ENCODE results near the gene TMEM132D.
A peak's percentile ranks its signal among the peaks of the same experiment; 100 is the strongest.

Gene TMEM132D

DNA sequence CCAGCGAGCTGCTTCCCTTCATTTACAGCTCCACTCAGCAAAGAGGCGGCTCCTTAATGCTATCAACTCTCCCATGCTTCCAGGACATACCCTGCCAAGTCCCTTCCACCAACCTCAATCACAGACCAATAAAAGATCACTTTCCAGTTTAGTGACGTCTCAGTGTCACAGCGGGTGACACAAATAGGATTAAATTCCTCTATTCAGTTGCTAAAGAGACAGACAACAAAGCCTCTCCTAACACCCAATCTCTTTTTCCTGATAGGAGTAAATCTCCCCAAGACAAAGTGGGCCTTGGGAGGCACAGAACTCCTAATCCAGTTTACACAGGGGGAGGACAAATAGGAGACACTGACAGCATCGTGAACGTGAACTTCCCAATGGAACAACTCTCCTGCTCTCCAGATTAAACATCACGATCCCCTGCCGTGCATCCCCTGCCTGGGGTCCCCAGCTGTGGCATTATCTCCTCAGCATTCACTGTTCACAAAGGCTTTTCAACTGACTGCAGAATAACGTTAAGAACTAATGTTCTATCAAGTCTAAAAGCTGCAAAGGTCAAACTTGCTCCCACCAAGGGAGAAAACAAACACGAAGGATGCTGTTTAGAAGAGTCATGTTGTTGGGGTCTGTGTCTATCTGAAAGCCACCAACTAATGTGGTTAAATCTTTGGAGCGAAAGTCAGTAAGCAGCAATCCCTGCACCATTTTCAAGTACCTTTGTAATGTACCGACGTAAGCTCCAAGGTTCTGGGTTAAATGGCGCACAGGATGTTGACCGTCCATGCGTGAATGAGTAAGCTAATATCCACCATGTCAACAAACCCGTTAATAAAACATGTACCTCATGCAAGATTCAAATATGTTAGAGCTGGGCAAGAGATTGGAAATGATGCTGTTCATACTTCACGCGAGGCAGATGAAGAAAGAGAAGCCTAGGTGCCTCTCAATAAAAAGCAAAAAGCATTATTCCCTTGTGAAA, 31.5 kb downstream of the TMEM132D start:
- H3K9ac ChIP-seq (ENCODE audit: low read depth, low read length): no peak overlapping the region
- H3K9me3 ChIP-seq (ENCODE audit: control insufficient read depth, insufficient read depth, low read length): no peaks in the 10 kb centered on the region
- H3K4me1 ChIP-seq (ENCODE audit: control insufficient read depth, insufficient read depth, low read length): peaks cover 42% of the 10 kb centered on the region
- no peaks in the 10 kb centered on the region for H3K36me3 ChIP-seq (ENCODE audit: control insufficient read depth, insufficient read depth, low read length)
- peak overlapping the region; percentile 28 for H3K4me3 ChIP-seq (ENCODE audit: low read depth, low read length)
- no peaks in the 10 kb centered on the region for H3K27me3 ChIP-seq (ENCODE audit: control insufficient read depth, insufficient read depth, low read length)

DNA sequence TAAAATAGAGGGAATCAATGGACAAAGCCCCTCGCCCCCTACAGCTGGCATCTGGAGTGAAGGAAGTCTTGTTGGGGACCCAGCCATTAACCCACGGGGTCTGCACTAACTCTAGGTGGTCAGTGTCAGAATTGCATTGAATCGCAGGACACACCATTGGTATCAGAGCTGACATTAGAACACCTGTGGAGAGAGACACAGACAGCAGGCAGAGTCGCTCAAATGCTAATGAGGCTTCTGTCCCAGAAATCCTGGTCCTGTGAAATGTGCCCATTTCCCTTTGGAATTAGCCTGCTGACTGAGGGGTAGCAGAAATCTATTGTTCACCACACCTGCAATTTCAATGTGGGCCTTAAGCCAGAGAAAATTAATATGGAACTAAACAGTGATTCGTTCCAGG, 33.0 kb downstream of the TMEM132D start:
- H3K4me1 ChIP-seq (ENCODE audit: control insufficient read depth, insufficient read depth, low read length): peaks cover 42% of the 10 kb centered on the region
- peak overlapping the region; percentile 16 for H3K4me3 ChIP-seq (ENCODE audit: low read depth, low read length)
- no peaks in the 10 kb centered on the region for H3K36me3 ChIP-seq (ENCODE audit: control insufficient read depth, insufficient read depth, low read length)
- no peak overlapping the region for H3K9ac ChIP-seq (ENCODE audit: low read depth, low read length)
- no peaks in the 10 kb centered on the region for H3K9me3 ChIP-seq (ENCODE audit: control insufficient read depth, insufficient read depth, low read length)
- no peaks in the 10 kb centered on the region for H3K27me3 ChIP-seq (ENCODE audit: control insufficient read depth, insufficient read depth, low read length)

DNA sequence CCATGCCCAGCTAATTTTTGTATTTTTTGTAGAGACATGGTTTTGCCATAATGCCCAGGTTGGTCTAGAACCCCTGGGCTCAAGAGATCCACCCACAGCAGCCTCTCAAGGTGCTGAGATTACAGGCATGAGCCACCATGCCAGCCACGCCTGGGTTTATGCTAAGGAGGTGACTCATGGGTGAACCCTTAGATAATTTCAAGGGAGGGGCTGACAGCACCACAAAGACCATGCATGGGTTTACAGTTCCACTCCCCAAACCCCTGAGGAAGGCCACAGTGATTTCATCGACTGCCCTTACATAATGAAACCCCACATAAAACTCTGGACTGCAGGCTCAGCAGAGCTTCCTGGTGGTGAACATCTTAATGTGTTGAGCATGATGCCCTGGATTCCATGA, 33.7 kb downstream of the TMEM132D start:
- no peaks in the 10 kb centered on the region for H3K27me3 ChIP-seq (ENCODE audit: control insufficient read depth, insufficient read depth, low read length)

DNA sequence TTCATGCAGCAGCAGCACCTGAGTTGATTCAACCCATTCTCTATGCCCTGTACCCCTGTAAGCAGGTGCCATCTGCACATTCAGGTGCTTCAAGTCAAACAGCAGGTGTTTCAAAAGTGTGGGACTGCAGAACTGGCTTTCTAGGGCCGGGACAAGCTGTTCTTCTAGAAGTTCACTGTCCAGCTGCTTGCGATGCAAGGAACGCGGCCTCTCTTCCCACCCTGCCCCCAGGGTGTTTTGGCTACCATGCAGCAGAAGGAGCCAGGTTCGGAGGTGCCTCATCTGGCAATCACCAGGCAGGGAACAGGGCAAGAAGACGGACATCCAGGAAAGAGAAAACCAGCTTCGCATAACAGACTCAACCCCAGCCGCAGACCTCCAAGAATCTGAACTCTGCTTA, 35.2 kb downstream of the TMEM132D start:
- Histone ChIP-seq H3K36me3 (ENCODE audit: control insufficient read depth, insufficient read depth, low read length) (no peaks in the 10 kb centered on the region), H3K27me3 (ENCODE audit: control insufficient read depth, insufficient read depth, low read length) (no peaks in the 10 kb centered on the region), H3K4me1 (ENCODE audit: control insufficient read depth, insufficient read depth, low read length) (peaks cover 36% of the 10 kb centered on the region), H3K4me3 (ENCODE audit: low read depth, low read length) (no peak overlapping the region), H3K9ac (ENCODE audit: low read depth, low read length) (no peak overlapping the region), H3K9me3 (ENCODE audit: control insufficient read depth, insufficient read depth, low read length) (no peaks in the 10 kb centered on the region)

More for the DNA sequence above, 33.7 kb downstream of the TMEM132D start:
- H3K4me3 ChIP-seq (ENCODE audit: low read depth, low read length): no peak overlapping the region
- H3K4me1 ChIP-seq (ENCODE audit: control insufficient read depth, insufficient read depth, low read length): peaks cover 42% of the 10 kb centered on the region
- no peak overlapping the region for H3K9ac ChIP-seq (ENCODE audit: low read depth, low read length)
- no peaks in the 10 kb centered on the region for H3K36me3 ChIP-seq (ENCODE audit: control insufficient read depth, insufficient read depth, low read length)
- no peaks in the 10 kb centered on the region for H3K9me3 ChIP-seq (ENCODE audit: control insufficient read depth, insufficient read depth, low read length)

DNA sequence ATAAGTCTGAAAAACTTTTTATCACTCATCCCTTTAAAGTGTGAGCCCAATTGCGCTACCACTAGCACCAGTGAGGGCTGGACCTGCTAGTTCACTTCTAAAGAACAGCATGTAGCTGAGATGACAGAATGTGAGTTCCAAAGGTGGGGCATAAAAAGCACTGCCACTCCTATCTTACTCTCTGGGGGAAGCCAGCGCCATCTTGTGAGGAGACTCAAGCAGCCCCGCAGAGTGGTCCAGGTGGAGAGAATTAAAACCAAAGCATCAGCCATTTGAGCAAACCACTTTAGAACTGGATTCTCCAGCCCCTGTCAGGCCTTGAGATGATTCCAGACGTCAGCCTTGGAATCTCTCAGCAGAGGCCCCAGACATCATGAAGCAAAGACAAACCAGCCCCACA, 39.9 kb downstream of the TMEM132D start:
- H3K36me3 ChIP-seq (ENCODE audit: control insufficient read depth, insufficient read depth, low read length): no peaks in the 10 kb centered on the region
- H3K9ac ChIP-seq (ENCODE audit: low read depth, low read length): no peak overlapping the region
- peaks cover 5% of the 10 kb centered on the region for H3K4me1 ChIP-seq (ENCODE audit: control insufficient read depth, insufficient read depth, low read length)
- H3K9me3 ChIP-seq (ENCODE audit: control insufficient read depth, insufficient read depth, low read length): no peaks in the 10 kb centered on the region
- no peak overlapping the region for H3K4me3 ChIP-seq (ENCODE audit: low read depth, low read length)
- H3K27me3 ChIP-seq (ENCODE audit: control insufficient read depth, insufficient read depth, low read length): no peaks in the 10 kb centered on the region

DNA sequence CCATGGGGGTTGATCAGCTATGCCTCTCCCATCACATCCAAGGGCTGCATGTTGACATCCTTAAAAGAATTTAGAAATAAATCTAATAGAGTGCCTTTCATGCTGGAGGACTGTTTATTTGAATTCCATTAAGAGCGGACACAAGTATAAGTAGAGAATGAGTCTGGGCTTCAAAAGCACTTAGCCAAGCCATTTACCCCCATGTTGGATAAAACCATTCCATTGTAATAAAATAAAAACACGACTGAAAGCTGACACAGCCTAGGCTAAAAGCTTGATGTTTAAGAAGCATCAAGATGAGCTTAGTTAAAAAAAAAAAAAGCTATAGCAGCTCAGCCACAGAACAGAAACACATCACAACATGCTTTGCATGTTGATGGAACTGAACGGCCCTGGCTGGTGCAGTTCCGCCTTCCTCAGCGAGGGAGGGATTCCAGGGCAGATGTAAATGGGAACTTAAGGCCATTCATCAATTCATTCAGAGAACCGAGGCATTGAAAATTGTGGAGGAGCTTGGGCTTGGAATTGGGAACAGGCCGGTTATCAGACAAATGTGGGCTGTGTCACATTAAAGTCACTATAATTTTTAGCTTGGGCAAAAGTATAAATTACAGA, 41.2 kb downstream of the TMEM132D start:
- H3K9me3 ChIP-seq (ENCODE audit: control insufficient read depth, insufficient read depth, low read length): no peaks in the 10 kb centered on the region
- no peak overlapping the region for H3K4me3 ChIP-seq (ENCODE audit: low read depth, low read length)
- H3K4me1 ChIP-seq (ENCODE audit: control insufficient read depth, insufficient read depth, low read length): peaks cover 5% of the 10 kb centered on the region
- H3K36me3 ChIP-seq (ENCODE audit: control insufficient read depth, insufficient read depth, low read length): no peaks in the 10 kb centered on the region
- no peaks in the 10 kb centered on the region for H3K27me3 ChIP-seq (ENCODE audit: control insufficient read depth, insufficient read depth, low read length)
- no peak overlapping the region for H3K9ac ChIP-seq (ENCODE audit: low read depth, low read length)

DNA sequence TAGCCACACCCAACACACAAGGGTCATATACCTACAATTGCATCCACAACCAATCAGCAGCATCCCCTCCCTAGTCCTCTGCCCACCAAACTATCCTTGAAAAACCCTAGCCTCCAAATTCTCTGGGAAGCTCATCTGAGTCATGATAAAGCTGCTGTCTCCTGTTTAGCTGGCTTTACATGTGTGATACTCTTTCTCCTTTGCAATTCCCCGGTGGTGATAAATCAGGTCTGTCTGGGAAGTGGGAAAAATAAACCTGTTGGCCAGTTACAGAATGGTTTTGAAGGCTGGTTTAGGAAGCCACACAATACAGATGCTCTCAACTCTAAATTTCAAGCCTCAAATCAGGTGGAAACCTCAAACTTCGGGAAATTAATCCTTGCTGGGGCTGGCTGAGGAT, 41.9 kb downstream of the TMEM132D start:
- Histone ChIP-seq H3K36me3 (ENCODE audit: control insufficient read depth, insufficient read depth, low read length) (no peaks in the 10 kb centered on the region), H3K9ac (ENCODE audit: low read depth, low read length) (no peak overlapping the region), H3K4me3 (ENCODE audit: low read depth, low read length) (no peak overlapping the region), H3K27me3 (ENCODE audit: control insufficient read depth, insufficient read depth, low read length) (no peaks in the 10 kb centered on the region), H3K4me1 (ENCODE audit: control insufficient read depth, insufficient read depth, low read length) (peaks cover 5% of the 10 kb centered on the region), H3K9me3 (ENCODE audit: control insufficient read depth, insufficient read depth, low read length) (no peaks in the 10 kb centered on the region)

DNA sequence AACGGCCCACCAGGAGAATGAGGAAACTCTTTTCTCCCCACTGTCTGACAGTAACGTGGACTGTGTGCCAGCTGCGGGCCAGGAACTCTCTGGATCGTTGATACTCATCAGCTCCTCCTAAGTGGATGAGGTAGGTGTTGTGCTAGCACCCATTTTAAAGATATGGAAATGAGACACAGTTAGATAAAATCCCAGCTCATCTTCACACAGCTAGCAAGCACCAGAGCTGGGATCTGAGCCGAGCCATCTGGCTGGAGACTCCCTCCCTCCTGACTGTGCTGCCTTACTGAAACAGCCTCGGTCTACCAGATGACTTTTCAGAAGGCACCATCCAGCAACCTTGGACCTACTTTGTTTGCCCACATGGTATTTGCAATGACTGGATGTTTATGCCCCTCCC, 49.2 kb downstream of the TMEM132D start:
- Histone ChIP-seq H3K4me3 (ENCODE audit: low read depth, low read length) (no peak overlapping the region), H3K9me3 (ENCODE audit: control insufficient read depth, insufficient read depth, low read length) (no peaks in the 10 kb centered on the region), H3K27me3 (ENCODE audit: control insufficient read depth, insufficient read depth, low read length) (no peaks in the 10 kb centered on the region), H3K9ac (ENCODE audit: low read depth, low read length) (no peak overlapping the region), H3K4me1 (ENCODE audit: control insufficient read depth, insufficient read depth, low read length) (no peaks in the 10 kb centered on the region), H3K36me3 (ENCODE audit: control insufficient read depth, insufficient read depth, low read length) (no peaks in the 10 kb centered on the region)

DNA sequence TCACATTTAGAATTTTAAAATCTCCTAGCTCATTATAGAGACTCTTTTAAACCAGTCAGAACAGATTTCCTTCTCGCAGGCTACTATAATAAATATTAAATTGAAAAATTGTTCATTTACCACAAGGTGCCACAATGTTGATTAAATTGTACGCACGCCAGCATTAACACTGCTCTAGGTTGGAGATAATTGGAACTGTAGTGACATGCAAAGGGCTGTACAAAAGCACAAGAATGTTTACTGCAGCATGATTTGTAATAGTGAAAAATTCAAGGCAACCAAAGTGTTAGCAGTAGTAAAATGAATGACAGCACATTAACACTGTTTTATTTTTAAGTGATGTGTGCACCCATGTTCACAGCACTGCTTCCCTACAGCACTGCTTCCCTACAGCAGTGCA, 52.5 kb downstream of the TMEM132D start:
- no peaks in the 10 kb centered on the region for H3K36me3 ChIP-seq (ENCODE audit: control insufficient read depth, insufficient read depth, low read length)
- no peaks in the 10 kb centered on the region for H3K4me1 ChIP-seq (ENCODE audit: control insufficient read depth, insufficient read depth, low read length)
- no peak overlapping the region for H3K9ac ChIP-seq (ENCODE audit: low read depth, low read length)
- H3K27me3 ChIP-seq (ENCODE audit: control insufficient read depth, insufficient read depth, low read length): no peaks in the 10 kb centered on the region
- no peak overlapping the region for H3K4me3 ChIP-seq (ENCODE audit: low read depth, low read length)
- H3K9me3 ChIP-seq (ENCODE audit: control insufficient read depth, insufficient read depth, low read length): no peaks in the 10 kb centered on the region

DNA sequence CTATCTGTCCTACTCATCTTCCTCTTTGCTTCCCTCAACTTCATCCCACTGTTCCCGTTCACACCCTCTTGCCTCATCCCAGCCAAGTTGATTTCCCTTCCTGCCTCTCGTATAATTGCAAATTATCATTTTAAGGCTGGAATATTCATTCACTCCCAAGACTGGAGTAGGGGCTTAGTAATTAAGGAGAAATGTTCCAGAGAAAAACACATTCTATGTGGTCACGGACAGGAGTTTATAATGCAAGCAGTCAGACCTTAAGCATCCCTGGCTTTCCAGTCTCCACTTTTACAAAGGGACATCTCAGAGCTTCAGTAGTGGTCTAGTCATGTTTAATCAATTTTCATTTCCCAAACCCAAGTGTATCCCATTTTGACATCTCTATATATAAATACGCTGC, 54.9 kb downstream of the TMEM132D start:
- no peaks in the 10 kb centered on the region for H3K4me1 ChIP-seq (ENCODE audit: control insufficient read depth, insufficient read depth, low read length)
- no peak overlapping the region for H3K9ac ChIP-seq (ENCODE audit: low read depth, low read length)
- H3K9me3 ChIP-seq (ENCODE audit: control insufficient read depth, insufficient read depth, low read length): no peaks in the 10 kb centered on the region
- H3K36me3 ChIP-seq (ENCODE audit: control insufficient read depth, insufficient read depth, low read length): no peaks in the 10 kb centered on the region
- H3K4me3 ChIP-seq (ENCODE audit: low read depth, low read length): no peak overlapping the region
- no peaks in the 10 kb centered on the region for H3K27me3 ChIP-seq (ENCODE audit: control insufficient read depth, insufficient read depth, low read length)

DNA sequence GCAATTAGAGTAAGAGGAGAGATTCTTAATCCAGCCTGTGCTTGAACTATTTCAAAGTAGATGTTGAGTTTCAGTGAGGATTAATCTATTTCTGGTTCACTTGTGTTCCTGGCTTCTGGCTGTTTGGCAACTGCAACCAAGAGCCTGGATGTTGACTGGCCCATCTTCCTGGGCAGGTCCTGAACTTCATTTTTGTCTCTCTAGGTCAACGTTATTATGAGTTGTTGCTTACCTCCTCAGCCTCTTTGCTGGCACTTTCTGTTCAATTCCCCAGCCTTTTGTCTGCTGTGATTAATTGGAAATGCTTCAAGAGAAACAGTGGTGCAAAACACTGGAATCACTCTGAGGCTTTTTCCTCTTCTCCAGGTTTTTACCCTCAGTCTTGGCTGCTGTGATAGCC, 56.8 kb downstream of the TMEM132D start:
- H3K4me3 ChIP-seq (ENCODE audit: low read depth, low read length): no peak overlapping the region
- H3K4me1 ChIP-seq (ENCODE audit: control insufficient read depth, insufficient read depth, low read length): no peaks in the 10 kb centered on the region
- H3K9me3 ChIP-seq (ENCODE audit: control insufficient read depth, insufficient read depth, low read length): no peaks in the 10 kb centered on the region
- H3K9ac ChIP-seq (ENCODE audit: low read depth, low read length): no peak overlapping the region
- no peaks in the 10 kb centered on the region for H3K36me3 ChIP-seq (ENCODE audit: control insufficient read depth, insufficient read depth, low read length)
- no peaks in the 10 kb centered on the region for H3K27me3 ChIP-seq (ENCODE audit: control insufficient read depth, insufficient read depth, low read length)

DNA sequence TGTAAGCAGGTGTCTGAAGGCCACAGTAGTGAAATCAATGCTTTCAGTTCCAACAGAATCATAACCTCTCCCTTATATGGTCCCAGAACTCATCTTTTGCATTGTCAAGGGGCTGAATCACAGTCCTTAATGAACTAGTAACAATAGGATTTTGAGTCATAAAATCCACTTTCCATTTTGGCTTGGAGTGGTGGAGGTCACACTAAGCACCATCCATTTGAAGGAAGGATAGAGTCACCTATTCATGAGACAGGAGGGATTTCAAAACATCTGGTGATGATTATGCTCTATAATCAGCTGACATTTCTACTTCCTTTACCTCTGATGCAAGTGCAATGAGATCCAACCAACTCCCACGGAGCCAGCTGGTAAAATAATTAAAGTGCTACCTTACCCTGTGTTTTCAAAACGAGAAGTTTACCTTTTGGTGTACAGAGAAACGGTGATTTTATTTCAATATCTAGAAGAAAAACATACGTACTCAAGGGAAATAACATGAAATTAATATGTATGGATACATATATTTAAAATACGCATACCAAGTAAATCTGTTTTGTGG, 59.1 kb downstream of the TMEM132D start:
- H3K4me3 ChIP-seq (ENCODE audit: low read depth, low read length): no peak overlapping the region
- no peaks in the 10 kb centered on the region for H3K9me3 ChIP-seq (ENCODE audit: control insufficient read depth, insufficient read depth, low read length)
- no peak overlapping the region for H3K9ac ChIP-seq (ENCODE audit: low read depth, low read length)
- no peaks in the 10 kb centered on the region for H3K36me3 ChIP-seq (ENCODE audit: control insufficient read depth, insufficient read depth, low read length)
- no peaks in the 10 kb centered on the region for H3K4me1 ChIP-seq (ENCODE audit: control insufficient read depth, insufficient read depth, low read length)
- H3K27me3 ChIP-seq (ENCODE audit: control insufficient read depth, insufficient read depth, low read length): no peaks in the 10 kb centered on the region

Data from iPS-15b (cell line).